ENCODE measurements around the gene LKAAEAR1.

LKAAEAR1 gene

DNA sequence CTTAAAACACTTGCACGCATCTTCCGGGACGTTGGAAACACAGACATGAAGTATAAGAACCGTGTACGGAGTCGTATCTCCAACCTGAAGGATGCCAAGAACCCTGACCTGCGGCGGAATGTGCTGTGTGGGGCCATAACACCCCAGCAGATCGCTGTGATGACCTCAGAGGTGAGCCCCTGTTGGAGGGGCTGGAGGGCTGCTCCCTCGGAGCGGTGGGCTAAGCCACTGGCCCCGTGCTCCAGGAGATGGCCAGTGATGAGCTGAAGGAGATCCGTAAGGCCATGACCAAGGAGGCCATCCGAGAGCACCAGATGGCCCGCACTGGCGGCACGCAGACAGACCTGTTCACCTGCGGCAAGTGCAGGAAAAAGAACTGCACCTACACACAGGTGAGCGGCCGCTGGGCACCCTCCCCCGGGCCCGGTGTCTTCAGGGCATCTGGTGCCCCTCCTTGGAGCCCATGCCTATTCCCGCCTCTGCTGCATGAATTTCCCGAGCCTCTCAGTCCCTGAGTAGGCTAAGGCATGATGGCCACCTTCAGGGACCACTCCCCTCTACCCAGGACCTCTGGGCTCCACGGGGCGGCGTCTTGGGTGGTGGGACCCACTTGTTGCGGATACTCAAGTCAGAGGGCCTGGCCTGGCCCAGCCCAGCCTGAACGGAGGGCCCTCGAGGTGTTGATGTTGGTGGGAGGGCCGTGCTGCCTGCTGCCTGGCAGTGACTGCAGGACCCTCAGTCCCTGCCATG is 13.8 kb downstream of the LKAAEAR1 start:
- no peak for TF ChIP-seq CTCF (IDR thresholded peaks at IDR 0.05; ENCODE audit: low read depth, low read length)
- in situ Hi-C loops (cut with HindIII; ENCODE audit: low sequenced_read_pairs) = no loop called here

GRCh38 chr20:64069614-64070243 is 14.5 kb downstream of the LKAAEAR1 start:
- H3K4me3 ChIP-seq (ENCODE audit: low read depth, low read length) = no peak overlapping the region
- TF ChIP-seq CTCF (IDR thresholded peaks at IDR 0.05; ENCODE audit: low read depth, low read length) = peak; percentile 89
- DNase-seq (ENCODE audit: low read depth, low spot score) = no peak
- in situ Hi-C loops (cut with HindIII; ENCODE audit: low sequenced_read_pairs) = no loop called here

More for the DNA sequence above, 13.8 kb downstream of the LKAAEAR1 start:
- no peak for DNase-seq (ENCODE audit: low read depth, low spot score)
- no peak overlapping the region for H3K4me3 ChIP-seq (ENCODE audit: low read depth, low read length)

DNA sequence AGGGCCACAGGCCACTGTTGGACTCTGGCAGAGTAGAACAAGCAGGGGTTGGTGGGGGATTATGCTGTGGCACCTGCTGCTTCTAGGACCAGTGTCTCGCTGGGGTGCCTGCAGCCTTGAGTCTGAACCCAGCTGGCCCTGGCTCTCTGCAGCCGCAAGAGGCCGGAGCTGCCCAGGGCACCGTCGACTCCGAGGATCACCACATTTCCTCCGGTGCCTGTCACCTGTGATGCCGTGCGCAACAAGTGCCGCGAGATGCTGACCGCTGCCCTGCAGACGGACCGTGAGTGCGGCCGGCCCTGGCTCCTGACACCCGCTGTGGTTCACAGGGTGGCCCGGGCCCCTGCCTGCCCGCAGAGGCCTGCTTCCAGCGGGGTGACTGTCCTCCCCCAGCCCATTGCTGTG is 15.0 kb downstream of the LKAAEAR1 start:
- in situ Hi-C loops (cut with HindIII; ENCODE audit: low sequenced_read_pairs) = no loop called here
- DNase-seq (ENCODE audit: low read depth, low spot score) = no peak
- TF ChIP-seq CTCF (IDR thresholded peaks at IDR 0.05; ENCODE audit: low read depth, low read length) = no peak
- H3K4me3 ChIP-seq (ENCODE audit: low read depth, low read length) = no peak overlapping the region

DNA sequence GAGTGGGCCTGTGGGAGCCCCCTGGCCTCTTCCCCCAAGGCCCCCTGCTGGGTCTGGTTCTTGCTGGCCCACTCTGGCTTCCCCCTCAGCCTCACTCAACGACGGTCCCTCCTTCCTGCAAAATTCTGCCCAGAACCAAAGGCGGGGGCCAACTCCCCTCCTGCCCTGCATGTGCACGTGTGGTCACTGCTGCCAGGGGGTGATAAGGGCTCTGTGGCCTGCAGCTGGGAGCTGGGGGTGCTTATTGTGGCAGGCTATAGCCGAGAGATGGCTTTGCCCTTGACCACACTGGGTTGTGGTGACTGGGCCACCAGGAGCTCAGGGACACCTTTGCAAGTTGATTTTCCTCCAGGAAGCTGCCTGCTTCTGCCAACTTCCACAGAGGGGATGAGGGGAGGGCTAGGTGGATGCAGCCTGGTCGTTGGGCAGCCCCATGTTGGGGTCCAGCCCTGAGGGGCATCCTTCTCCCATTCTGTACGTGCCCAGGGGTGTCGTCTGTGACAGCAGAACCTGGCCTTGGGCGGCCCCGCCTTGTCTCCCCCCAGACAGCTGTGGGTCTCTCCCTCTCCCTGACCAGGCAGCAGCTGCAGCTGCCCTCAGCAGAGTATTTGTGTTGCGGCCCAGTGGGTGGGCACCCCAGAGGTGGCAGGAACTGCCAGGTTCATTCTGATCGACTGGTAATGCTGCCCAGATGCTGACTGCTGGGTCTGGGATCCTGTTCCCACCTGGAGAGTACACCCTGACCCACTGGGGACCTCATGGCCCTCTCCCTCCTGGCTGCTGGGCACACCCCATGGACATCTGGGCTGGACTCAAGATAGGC is 15.6 kb downstream of the LKAAEAR1 start:
- TF ChIP-seq CTCF (IDR thresholded peaks at IDR 0.05; ENCODE audit: low read depth, low read length) = no peak
- in situ Hi-C loops (cut with HindIII; ENCODE audit: low sequenced_read_pairs) = no loop called here
- H3K4me3 ChIP-seq (ENCODE audit: low read depth, low read length) = no peak overlapping the region
- DNase-seq (ENCODE audit: low read depth, low spot score) = no peak

- H3K4me3 ChIP-seq (ENCODE audit: low read depth, low read length) = no peak overlapping the region
- DNase-seq (ENCODE audit: low read depth, low spot score) = no peak
- no peak for TF ChIP-seq CTCF (IDR thresholded peaks at IDR 0.05; ENCODE audit: low read depth, low read length)
- in situ Hi-C loops (cut with HindIII; ENCODE audit: low sequenced_read_pairs) = no loop called here
Measured at GRCh38 chr20:64067733-64068307, 16.4 kb downstream of the LKAAEAR1 start.

GRCh38 chr20:64067005-64067632 is 17.1 kb downstream of the LKAAEAR1 start:
- H3K4me3 ChIP-seq (ENCODE audit: low read depth, low read length) = no peak overlapping the region
- DNase-seq (ENCODE audit: low read depth, low spot score) = no peak
- TF ChIP-seq CTCF (IDR thresholded peaks at IDR 0.05; ENCODE audit: low read depth, low read length) = no peak
- in situ Hi-C loops (cut with HindIII; ENCODE audit: low sequenced_read_pairs) = no loop called here
